Cardiac muscle cell (in vitro differentiated cells and primary cell): ENCODE data around the gene VCL. TPM values are rescaled to one million over a fixed set of nuclear protein-coding genes. Genes with fewer than 3 reads are reported as not detected.
"Not testable (repeated sequence)": the region's sequence is repeated elsewhere in the genome, so short reads cannot be mapped to it uniquely, and the experiment has no call there.

Source experiments
- DNase-seq, 2 donors: peaks; one replicate each; pipeline versions ENCODE4 v3.0.0 to v3.0.0-alpha.2; 2010 to 2017; ENCODE audit warnings: low read depth in 1 of 2, low spot score in 1 of 2
- H3K27ac ChIP-seq: fragments of 200-600 bp; sonication (generic); 2 replicates; pipeline ENCODE4 v1.5.1; 2016
- H3K27me3 ChIP-seq: fragments of 200-600 bp; sonication (generic); 2 replicates; pipeline ENCODE4 v1.6.0; 2016; ENCODE audit warnings: control low read depth
- H3K36me3 ChIP-seq: fragments of 200-600 bp; sonication (generic); 2 replicates; pipeline ENCODE4 v1.5.1; 2016; ENCODE audit warnings: control low read depth
- H3K4me1 ChIP-seq: fragments of 200-600 bp; sonication (generic); 2 replicates; pipeline ENCODE4 v1.8.1; 2017; ENCODE audit warnings: low read depth, mild to moderate bottlenecking, mixed run types
- H3K4me3 ChIP-seq: fragments of 200-600 bp; sonication (generic); 2 replicates; pipeline ENCODE4 v1.5.1; 2016; ENCODE audit warnings: mild to moderate bottlenecking
- H3K9me3 ChIP-seq: fragments of 200-600 bp; sonication (generic); 2 replicates; pipeline ENCODE4 v1.5.1; 2017; ENCODE audit warnings: low read depth, mild to moderate bottlenecking, control low read depth
- CTCF ChIP-seq: IDR thresholded peaks from 2 replicates; pipeline ENCODE4 v1.5.1; 2012; ENCODE audit warnings: low read depth, mild to moderate bottlenecking, low read length
- polyA plus RNA-seq: library from polyadenylated mRNA; unstranded; fragments of >200 nt; fragmentation: Nextera tagmentation; extraction: Ambion mirVana; gene quantifications from 2 replicates; pipeline ENCODE4 v1.2.1, GENCODE V29; 2016
- total RNA-seq: library from RNA; depleted of rRNA; stranded (reverse); fragments of >200 nt; gene quantifications from 2 replicates; pipeline ENCODE4 v1.2.3, GENCODE V29; 2016

Gene VCL
- total and polyA plus RNA-seq, 2 experiments from 2014 or later = 118 to 167 TPM

DNA sequence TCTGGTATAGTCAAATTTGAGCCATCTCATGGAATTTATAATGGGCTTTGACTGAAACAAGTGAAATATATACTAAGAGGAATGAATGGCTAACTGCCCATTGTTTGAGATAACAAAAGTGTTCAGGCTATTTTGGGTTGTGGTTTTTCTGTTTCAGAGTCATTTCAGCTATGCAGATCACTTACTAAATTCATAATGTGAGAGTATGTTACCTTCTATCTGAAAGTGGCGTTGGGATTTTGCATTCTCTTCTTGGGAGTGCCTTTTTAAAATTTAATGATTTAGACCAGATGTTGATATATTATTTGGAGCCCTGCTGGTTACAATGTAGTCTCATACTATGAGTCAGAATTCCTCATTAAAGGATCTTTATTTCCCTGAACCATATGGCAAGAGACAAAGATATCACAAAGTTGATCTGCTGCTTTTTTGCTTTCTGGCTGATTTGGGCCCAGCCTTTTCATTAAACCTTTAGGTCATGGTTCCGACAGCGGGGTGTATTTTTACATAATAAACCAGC is 10.4 kb downstream of the VCL start:
- TF ChIP-seq CTCF = no peak
- Histone ChIP-seq H3K4me1 (peaks cover 30% of the 10 kb centered on the region), H3K4me3 (no peak overlapping the region), H3K36me3 (no peaks in the 10 kb centered on the region), H3K27ac (peak overlapping the region; percentile 18), H3K9me3 (no peaks in the 10 kb centered on the region), H3K27me3 (no peaks in the 10 kb centered on the region)
- peak in 1 of 2 donors; percentile 78 for DNase-seq

DNA sequence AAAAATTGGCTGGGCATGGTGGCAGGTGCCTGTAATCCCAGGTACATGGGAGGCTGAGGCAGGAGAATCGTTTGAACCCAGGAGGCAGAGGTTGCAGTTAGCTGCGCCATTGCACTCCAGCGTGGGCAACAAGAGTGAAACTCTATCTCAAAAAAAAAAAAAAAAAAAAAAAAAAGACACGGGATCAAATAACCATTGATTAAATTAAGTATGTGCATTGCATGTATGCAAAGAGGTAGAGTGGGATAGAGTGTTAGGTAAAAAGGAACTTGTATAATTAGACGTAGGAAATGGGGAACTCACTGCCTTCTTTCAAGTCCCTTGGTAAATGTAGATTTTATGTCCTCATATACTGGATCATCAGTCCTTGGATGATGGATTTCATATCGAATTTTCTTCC is 13.1 kb downstream of the VCL start:
- Histone ChIP-seq H3K27ac (no peak overlapping the region), H3K4me3 (no peak overlapping the region), H3K27me3 (no peaks in the 10 kb centered on the region), H3K4me1 (peaks cover 23% of the 10 kb centered on the region), H3K36me3 (no peaks in the 10 kb centered on the region), H3K9me3 (no peaks in the 10 kb centered on the region)
- TF ChIP-seq CTCF = no peak
- no peak for DNase-seq

DNA sequence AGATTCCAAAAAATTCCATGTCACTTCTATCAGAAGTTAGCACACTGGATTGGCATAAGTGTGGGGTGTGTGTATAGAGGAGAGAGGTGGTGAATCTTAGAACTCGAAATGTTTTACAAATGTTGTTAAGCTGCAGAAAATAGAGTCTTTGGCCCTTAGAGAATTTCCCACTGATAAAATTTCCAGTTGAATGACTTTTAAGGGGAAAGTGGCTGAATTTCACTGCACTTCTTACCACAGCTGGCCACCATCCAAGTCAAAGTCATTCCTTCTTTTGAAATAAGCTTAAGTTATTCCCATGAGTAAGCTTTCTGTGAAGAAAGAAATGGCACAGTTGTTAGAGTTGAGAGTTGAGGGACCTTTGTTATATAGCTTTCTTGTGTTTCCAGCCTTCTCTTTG is 13.9 kb downstream of the VCL start:
- TF ChIP-seq CTCF = no peak

GRCh38 chr10:74012480-74012879 is 14.6 kb downstream of the VCL start:
- no peak for DNase-seq
- no peak overlapping the region for H3K27ac ChIP-seq
- H3K4me1 ChIP-seq = peaks cover 14% of the 10 kb centered on the region
- H3K36me3 ChIP-seq = no peaks in the 10 kb centered on the region
- no peak overlapping the region for H3K4me3 ChIP-seq
- no peaks in the 10 kb centered on the region for H3K27me3 ChIP-seq
- no peak for TF ChIP-seq CTCF
- H3K9me3 ChIP-seq = no peaks in the 10 kb centered on the region

More for the DNA sequence above, 13.9 kb downstream of the VCL start:
- no peaks in the 10 kb centered on the region for H3K9me3 ChIP-seq
- H3K27ac ChIP-seq = no peak overlapping the region
- peak in 1 of 2 donors; percentile 94 for DNase-seq
- H3K27me3 ChIP-seq = no peaks in the 10 kb centered on the region
- no peak overlapping the region for H3K4me3 ChIP-seq
- H3K4me1 ChIP-seq = peaks cover 15% of the 10 kb centered on the region
- H3K36me3 ChIP-seq = no peaks in the 10 kb centered on the region

DNA sequence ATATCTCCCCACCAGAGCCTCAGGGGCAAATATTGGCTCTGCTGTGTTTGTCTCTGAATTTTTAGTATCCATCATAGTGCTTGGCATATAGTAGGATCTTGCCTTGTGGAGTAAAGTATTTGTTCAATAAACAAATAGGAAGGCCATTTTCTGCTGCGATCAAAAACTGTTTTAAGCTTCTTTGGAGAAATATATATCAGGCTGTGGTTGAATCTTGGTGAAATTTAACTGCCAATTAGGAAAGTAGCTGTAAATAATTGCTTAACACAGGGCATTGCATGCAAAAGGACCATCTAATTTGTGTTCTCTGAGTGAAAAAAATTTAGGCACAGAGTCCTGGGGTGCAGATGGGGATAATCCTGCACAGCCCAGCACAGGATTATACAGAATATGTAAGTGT is 15.1 kb downstream of the VCL start:
- no peak overlapping the region for H3K4me3 ChIP-seq
- no peak for TF ChIP-seq CTCF
- H3K27me3 ChIP-seq = no peaks in the 10 kb centered on the region
- H3K4me1 ChIP-seq = peaks cover 8% of the 10 kb centered on the region
- H3K36me3 ChIP-seq = no peaks in the 10 kb centered on the region
- no peak overlapping the region for H3K27ac ChIP-seq
- no peak for DNase-seq
- H3K9me3 ChIP-seq = no peaks in the 10 kb centered on the region

DNA sequence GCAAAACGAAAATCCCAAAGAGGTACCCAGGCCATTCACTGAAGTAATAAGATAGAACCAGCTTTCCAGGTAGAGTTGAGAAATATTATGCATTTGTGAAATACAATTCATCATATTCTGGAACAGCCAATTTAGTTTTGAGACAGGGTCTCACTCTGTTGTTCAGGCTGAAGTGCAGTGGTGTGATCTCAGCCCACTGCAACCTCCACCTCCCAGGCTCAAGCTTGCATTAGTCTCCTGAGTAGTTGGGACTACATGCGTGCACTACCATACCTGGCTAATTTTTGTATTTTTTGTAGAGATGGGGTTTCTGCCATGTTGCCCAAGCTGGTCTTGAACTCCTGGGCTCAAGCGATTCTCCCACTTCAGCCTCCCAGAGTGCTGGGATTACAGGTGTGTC is 16.7 kb downstream of the VCL start:
- H3K36me3 ChIP-seq, H3K9me3 ChIP-seq, H3K4me3 ChIP-seq, DNase-seq, H3K4me1 ChIP-seq, H3K27ac ChIP-seq, H3K27me3 ChIP-seq: not testable (repeated sequence)
